HL-60/S4 treated with phorbol 12-myristate 13-acetate at 8.2 ng/mL for 4 days and 3 days (cell line): Measurements from ENCODE around the gene REEP2.

Experiments used
- in situ Hi-C: fragments of 300-500 bp; cut with MboI; formaldehyde crosslinking; loops from 2 replicates; pipeline ENCODE4 v1.15.0; 2022; ENCODE audit warnings: low sequenced_read_pairs

Gene REEP2

DNA sequence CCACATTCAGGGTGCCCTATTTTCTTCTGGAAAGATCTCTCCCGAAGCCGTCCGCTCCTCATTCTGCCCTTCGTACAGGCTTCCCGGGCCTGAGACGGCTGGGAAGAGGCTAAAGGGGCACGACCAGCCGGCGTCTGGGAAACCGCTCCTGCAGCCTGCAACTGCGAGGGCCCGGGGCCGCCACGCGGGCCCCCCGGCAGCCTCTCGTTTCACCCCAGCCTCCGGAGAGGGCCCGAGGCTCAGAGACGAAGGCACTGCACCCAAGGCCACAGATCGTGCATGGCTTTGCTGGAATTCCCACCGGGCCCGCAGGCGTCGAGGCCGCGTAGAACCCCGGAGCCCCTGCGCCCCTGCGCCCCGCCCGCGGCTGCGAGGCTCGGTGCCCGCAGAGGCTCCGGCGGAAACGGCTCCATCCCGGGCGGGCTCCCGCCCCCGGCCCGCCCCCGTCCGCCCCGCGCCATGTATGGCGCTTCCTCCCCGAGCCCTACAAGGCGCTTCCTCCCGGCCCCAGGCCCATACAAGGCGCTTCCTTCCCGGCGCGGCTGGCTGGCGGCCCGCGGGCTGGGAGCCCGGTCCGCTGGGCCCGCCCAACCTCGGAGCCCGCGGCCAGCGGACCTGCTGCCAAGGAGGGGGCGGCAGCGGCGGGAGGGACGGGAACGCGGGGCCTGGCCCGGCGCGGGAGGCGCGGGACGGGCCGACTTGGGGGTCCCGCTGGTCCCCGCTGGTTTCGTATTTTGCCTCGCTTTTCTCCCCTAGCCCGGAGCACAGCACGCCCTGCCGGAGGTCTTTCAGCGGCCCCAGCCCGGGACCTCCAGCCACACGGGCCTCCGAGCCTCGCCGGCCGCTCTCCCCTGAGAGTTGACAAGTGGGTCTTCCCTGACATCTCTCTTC is 53.1 kb downstream of the REEP2 start:
- in situ Hi-C loops = no loop called here

DNA sequence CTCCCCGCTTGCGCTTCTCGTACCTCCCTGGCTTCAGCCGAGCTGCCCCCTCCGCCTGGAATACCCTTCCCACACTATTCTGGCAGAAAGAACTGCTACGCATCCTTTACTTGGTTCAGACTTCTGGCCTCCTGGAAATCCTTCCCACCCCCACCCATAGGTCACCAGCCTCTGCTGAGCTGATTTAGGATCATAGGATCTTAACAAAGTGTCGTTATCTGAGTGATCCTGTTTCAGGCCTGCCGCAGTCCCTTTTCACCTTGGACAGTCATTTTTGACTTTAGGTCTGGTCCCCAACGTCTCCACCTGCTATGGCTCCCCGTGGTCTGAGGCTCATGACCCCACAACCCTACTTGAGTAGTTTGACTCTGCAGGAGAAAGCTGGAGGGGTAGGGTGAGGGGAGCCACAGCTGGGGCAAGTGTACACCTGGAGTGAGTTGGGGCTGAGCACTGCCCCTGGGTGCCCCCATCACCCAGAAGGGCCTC is 53.7 kb downstream of the REEP2 start:
- in situ Hi-C loops = no loop called here

- in situ Hi-C loops = no loop called here
Measured at GRCh38 chr5:138495351-138495750, 56.5 kb downstream of the REEP2 start.
